GM19452 (cell line): ENCODE results near the gene KIAA1671.

Experiments used
- ATAC-seq: cut with Tn5 transposase; IDR thresholded peaks from one replicate; pipeline ENCODE4 v1.9.1; 2021; ENCODE audit not compliant: unreplicated experiment

Gene KIAA1671

GRCh38 chr22:25061605-25062376 is 109.3 kb downstream of the KIAA1671 start:
- ATAC-seq, result no peak

- ATAC-seq, result no peak
These were observed 110.0 kb downstream of the KIAA1671 start for GRCh38 chr22:25062386-25063085.

GRCh38 chr22:25064894-25065560 is 112.5 kb downstream of the KIAA1671 start:
- no peak for ATAC-seq

- no peak for ATAC-seq
These were observed 114.4 kb downstream of the KIAA1671 start for GRCh38 chr22:25066861-25067435.

GRCh38 chr22:25067851-25068421 is 115.4 kb downstream of the KIAA1671 start:
- no peak for ATAC-seq

GRCh38 chr22:25068707-25069106 is 116.2 kb downstream of the KIAA1671 start:
- no peak for ATAC-seq

- ATAC-seq, result no peak
These were observed 116.9 kb downstream of the KIAA1671 start for GRCh38 chr22:25069426-25069757.

GRCh38 chr22:25069758-25070481 is 117.4 kb downstream of the KIAA1671 start:
- no peak for ATAC-seq

- ATAC-seq, result no peak
These were observed 118.4 kb downstream of the KIAA1671 start for GRCh38 chr22:25070956-25071355.

- ATAC-seq, result no peak
These were observed 119.2 kb downstream of the KIAA1671 start for GRCh38 chr22:25071720-25072119.

GRCh38 chr22:25072406-25072805 is 119.9 kb downstream of the KIAA1671 start:
- no peak for ATAC-seq

- no peak for ATAC-seq
These were observed 123.8 kb downstream of the KIAA1671 start for GRCh38 chr22:25076336-25076735.

GRCh38 chr22:25077056-25077455 is 124.5 kb downstream of the KIAA1671 start:
- no peak for ATAC-seq

GRCh38 chr22:25077964-25078363 is 125.4 kb downstream of the KIAA1671 start:
- no peak for ATAC-seq

- no peak for ATAC-seq
These were observed 126.1 kb downstream of the KIAA1671 start for GRCh38 chr22:25078591-25078990.

GRCh38 chr22:25080855-25081254 is 128.3 kb downstream of the KIAA1671 start:
- ATAC-seq, result no peak

- no peak for ATAC-seq
These were observed 128.9 kb downstream of the KIAA1671 start for GRCh38 chr22:25081409-25081824.

- ATAC-seq, result no peak
These were observed 129.6 kb downstream of the KIAA1671 start for GRCh38 chr22:25082096-25082495.

GRCh38 chr22:25083056-25083806 is 130.7 kb downstream of the KIAA1671 start:
- ATAC-seq, result no peak

GRCh38 chr22:25083807-25084200 is 131.3 kb downstream of the KIAA1671 start:
- no peak for ATAC-seq
